GM23248 (cell line): ENCODE data around the gene LPO.

Experiments
- EZH2 ChIP-seq: fragments of 200-600 bp; sonication (generic); IDR thresholded peaks from 2 replicates; pipeline ENCODE4 v1.6.1; 2018; ENCODE audit warnings: antibody characterized with exemption, mild to moderate bottlenecking; ENCODE audit not compliant: insufficient read depth, poor library complexity, severe bottlenecking
- EZH2phosphoT487 ChIP-seq: fragments of 200-600 bp; sonication (generic); IDR thresholded peaks from 2 replicates; pipeline ENCODE4 v1.6.1; 2018; ENCODE audit warnings: antibody characterized with exemption, moderate library complexity, mild to moderate bottlenecking, low read depth; ENCODE audit not compliant: insufficient read depth

DNA sequence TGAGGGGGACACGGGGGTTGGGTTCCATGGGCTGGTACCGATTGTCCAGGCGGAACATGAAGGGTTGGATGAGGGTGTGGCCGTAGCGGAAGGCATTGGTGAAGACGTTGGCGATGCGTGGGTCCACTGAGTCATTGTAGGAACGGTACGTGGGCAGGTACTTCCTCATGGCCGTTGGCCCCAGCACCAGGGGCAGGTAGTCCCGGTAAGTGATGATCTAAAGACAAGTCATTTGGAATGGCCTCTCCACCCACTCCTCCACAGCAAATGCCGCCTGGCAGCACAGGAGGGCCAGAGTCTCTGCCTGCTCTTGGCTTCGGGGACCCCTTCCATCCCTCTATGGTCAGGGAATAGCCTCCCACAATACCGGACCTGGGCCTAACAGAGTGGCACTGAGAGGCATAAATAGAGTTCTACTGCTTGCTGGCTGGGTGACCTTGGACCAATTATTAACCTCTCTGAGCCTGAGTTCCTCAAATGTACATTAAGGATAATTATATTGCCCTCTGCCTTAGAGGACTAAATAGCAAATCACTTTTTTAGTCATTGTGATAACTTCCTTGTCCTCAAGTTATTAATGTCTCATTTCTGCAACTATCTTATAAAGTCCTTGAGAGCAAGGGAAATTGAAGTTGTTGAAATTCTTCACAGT, 35.2 kb downstream of the LPO start:
- TF ChIP-seq EZH2: no peak
- no peak for TF ChIP-seq EZH2phosphoT487
